Tibial artery (tissue), 4 donors: ENCODE results near the gene TMCC1.

Source experiments
- DNase-seq, 2 donors: peaks; one replicate each; pipeline ENCODE4 v3.0.0-alpha.2; 2019
- H3K27ac ChIP-seq, 2 donors: fragments of 200-600 bp; sonication (generic) in 1 of 2; 1 replicate in 1 of 2; 2 replicates in 1 of 2; pipeline ENCODE4 v1.5.1; 2018 to 2019; ENCODE audit warnings: mild to moderate bottlenecking in 1 of 2
- H3K27me3 ChIP-seq, 2 donors: fragments of 200-600 bp; sonication (generic) in 1 of 2; one replicate each; pipeline versions ENCODE4 v1.5.1 to v1.6.0; 2016 to 2019
- H3K36me3 ChIP-seq, 3 donors: fragments of 200-600 bp; sonication (generic) in 2 of 3; one replicate each; pipeline ENCODE4 v1.5.1; 2016 to 2019; ENCODE audit warnings: mild to moderate bottlenecking in 2 of 3
- H3K4me1 ChIP-seq, 4 donors: fragments of 200-600 bp; sonication (generic) in 2 of 4; 1 replicate in 3 of 4; 2 replicates in 1 of 4; pipeline ENCODE4 v1.5.1; 2016 to 2019
- H3K4me3 ChIP-seq, 2 donors: fragments of 200-600 bp; sonication (generic) in 1 of 2; 1 replicate in 1 of 2; 2 replicates in 1 of 2; pipeline ENCODE4 v1.5.1; 2018 to 2019; ENCODE audit warnings: mild to moderate bottlenecking in 2 of 2
- H3K9me3 ChIP-seq, 3 donors: fragments of 200-600 bp; sonication (generic) in 1 of 3; one replicate each; pipeline ENCODE4 v1.5.1; 2016 to 2019
- intact Hi-C: fragments of 100-400 bp; cut with DNase I; formaldehyde crosslinking; loops from one replicate; pipeline ENCODE4 v1.15.0; 2023; ENCODE audit warnings: low total_unique reads
- TF ChIP-seq, protein P1 (sequence below), 2 experiments: fragments of 200-600 bp in 1 of 2; fragments of 450-650 bp in 1 of 2; IDR thresholded peaks; one replicate each; pipeline ENCODE4 v1.5.1; 2017 to 2019; ENCODE audit warnings: antibody characterized with exemption in 2 of 2, mild to moderate bottlenecking in 1 of 2, moderate library complexity in 1 of 2

TMCC1 gene

DNA sequence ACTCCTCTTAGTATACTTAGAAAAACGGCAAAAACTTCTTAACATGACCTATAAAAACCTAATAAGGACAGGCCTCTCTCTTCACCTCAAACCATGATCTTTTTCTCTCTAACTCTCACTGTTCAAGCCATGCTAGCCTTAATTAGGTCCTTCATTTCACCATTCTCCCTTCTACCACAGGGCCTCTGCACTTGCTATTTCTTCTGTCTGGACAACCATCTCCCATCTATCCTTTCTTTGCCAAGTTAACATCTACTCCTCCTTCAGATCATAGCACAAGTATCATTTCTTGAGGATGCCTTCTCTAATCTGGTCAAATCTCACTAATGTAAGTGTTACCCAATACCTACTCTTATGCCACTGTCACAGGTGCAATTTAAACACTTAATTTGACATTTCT is 39.1 kb downstream of the TMCC1 start:
- no peak for DNase-seq
- TF ChIP-seq, protein P1, sequence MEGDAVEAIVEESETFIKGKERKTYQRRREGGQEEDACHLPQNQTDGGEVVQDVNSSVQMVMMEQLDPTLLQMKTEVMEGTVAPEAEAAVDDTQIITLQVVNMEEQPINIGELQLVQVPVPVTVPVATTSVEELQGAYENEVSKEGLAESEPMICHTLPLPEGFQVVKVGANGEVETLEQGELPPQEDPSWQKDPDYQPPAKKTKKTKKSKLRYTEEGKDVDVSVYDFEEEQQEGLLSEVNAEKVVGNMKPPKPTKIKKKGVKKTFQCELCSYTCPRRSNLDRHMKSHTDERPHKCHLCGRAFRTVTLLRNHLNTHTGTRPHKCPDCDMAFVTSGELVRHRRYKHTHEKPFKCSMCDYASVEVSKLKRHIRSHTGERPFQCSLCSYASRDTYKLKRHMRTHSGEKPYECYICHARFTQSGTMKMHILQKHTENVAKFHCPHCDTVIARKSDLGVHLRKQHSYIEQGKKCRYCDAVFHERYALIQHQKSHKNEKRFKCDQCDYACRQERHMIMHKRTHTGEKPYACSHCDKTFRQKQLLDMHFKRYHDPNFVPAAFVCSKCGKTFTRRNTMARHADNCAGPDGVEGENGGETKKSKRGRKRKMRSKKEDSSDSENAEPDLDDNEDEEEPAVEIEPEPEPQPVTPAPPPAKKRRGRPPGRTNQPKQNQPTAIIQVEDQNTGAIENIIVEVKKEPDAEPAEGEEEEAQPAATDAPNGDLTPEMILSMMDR (IDR thresholded peaks at IDR 0.05): no peak
- H3K4me1 ChIP-seq: peaks cover 0 to 33% (median 18%) of the 10 kb centered on the region in 4 donors
- no peak overlapping the region for H3K4me3 ChIP-seq
- peak overlapping the region in 1 of 2 donors; percentile 54 for H3K27ac ChIP-seq
- intact Hi-C loops: no loop called here
- no peaks in the 10 kb centered on the region for H3K36me3 ChIP-seq
- no peaks in the 10 kb centered on the region for H3K9me3 ChIP-seq
- no peaks in the 10 kb centered on the region for H3K27me3 ChIP-seq

DNA sequence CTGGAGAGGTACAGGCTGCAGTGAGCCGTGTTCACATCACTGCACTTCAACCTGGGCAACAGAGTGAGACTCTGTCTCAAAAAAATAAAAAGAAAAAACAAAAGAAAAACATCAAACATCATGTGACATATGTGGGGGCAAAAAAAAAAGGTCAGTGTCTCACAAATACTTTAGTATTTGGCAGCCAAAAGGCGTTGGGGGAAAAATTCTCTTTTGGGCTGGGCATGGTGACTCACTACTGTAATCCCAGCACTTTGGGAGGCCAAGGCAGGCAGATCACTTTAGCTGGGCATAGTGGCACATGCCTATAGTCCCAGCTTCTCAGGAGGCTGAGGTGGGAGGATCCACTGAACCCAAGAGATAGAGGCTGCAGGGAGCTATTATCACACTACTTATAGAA is 47.6 kb downstream of the TMCC1 start:
- Histone ChIP-seq H3K27me3 (no peaks in the 10 kb centered on the region), H3K4me3 (no peak overlapping the region), H3K4me1 (peaks cover 0 to 24% (median 5%) of the 10 kb centered on the region in 4 donors), H3K27ac (no peak overlapping the region), H3K36me3 (peaks cover 0 to 8% (median 0%) of the 10 kb centered on the region in 3 donors), H3K9me3 (no peaks in the 10 kb centered on the region)
- TF ChIP-seq, protein P1 (IDR thresholded peaks at IDR 0.05): no peak
- intact Hi-C loops: loop anchor here (10.0 kb wide), 1 partner anchor 89 kb away; no protein-coding TSS in a partner anchor
- DNase-seq: no peak

DNA sequence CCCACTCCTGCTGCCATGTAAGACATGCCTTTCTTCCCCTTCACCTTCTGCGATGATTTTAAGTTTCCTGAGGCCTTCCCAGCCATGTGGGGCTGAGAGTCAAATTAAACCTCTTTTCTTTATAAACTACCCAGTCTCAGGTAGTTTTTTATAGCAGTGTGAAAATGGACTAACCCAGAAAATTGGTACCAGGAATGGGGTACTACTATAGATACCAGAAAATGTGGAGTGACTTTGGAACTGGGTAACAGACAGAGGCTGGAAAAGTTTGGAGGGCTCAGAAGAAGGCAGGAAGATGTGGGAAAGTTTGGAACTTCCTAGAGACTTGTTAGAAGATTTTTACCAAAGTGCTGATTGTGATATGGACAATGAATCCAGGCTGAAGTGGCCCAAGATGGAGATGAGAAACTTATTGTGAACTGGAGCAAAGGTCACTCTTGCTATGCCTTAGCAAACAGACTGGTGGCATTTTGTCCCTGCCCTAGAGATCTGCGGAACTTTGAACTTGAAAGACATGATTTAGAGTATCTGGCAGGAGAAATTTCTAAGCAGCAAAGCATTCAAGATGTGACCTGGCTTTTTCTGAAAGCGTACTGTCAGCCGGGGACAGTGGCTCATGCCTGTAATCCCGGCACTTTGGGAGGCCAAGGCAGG is 52.7 kb downstream of the TMCC1 start:
- intact Hi-C loops: loop anchor here (10.0 kb wide), 1 partner anchor 94 kb away; no protein-coding TSS in a partner anchor
- no peaks in the 10 kb centered on the region for H3K27me3 ChIP-seq
- H3K4me3 ChIP-seq: no peak overlapping the region
- no peaks in the 10 kb centered on the region for H3K9me3 ChIP-seq
- TF ChIP-seq, protein P1 (IDR thresholded peaks at IDR 0.05): no peak
- peaks cover 0 to 16% (median 11%) of the 10 kb centered on the region in 4 donors for H3K4me1 ChIP-seq
- DNase-seq: no peak
- H3K36me3 ChIP-seq: peaks cover 0 to 8% (median 0%) of the 10 kb centered on the region in 3 donors
- no peak overlapping the region for H3K27ac ChIP-seq

DNA sequence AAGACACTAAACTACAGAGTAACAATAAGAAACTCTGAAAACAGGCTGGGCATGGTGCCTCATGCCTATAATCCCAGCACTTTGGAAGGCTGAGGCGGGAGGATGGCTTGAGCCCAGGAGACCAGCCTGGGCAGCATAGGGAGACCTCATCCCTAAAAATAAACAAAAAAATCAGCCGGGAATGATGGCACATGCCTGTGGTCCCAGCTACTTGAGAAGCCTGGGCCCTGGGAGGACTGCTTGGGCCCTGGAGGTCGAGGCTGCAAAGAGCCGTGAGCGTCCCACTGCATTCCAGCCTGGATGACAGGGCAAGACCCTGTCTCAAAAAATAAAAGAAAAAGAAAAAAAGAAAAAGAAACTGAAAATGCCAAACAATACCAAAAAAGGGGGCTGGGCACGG is 55.4 kb downstream of the TMCC1 start:
- no peak overlapping the region for H3K4me3 ChIP-seq
- no peak overlapping the region for H3K27ac ChIP-seq
- H3K4me1 ChIP-seq: peaks cover 0 to 9% (median 5%) of the 10 kb centered on the region in 4 donors
- intact Hi-C loops: no loop called here
- TF ChIP-seq, protein P1 (IDR thresholded peaks at IDR 0.05): no peak
- peaks cover 0 to 6% (median 0%) of the 10 kb centered on the region in 3 donors for H3K36me3 ChIP-seq
- no peaks in the 10 kb centered on the region for H3K9me3 ChIP-seq
- DNase-seq: no peak
- no peaks in the 10 kb centered on the region for H3K27me3 ChIP-seq

DNA sequence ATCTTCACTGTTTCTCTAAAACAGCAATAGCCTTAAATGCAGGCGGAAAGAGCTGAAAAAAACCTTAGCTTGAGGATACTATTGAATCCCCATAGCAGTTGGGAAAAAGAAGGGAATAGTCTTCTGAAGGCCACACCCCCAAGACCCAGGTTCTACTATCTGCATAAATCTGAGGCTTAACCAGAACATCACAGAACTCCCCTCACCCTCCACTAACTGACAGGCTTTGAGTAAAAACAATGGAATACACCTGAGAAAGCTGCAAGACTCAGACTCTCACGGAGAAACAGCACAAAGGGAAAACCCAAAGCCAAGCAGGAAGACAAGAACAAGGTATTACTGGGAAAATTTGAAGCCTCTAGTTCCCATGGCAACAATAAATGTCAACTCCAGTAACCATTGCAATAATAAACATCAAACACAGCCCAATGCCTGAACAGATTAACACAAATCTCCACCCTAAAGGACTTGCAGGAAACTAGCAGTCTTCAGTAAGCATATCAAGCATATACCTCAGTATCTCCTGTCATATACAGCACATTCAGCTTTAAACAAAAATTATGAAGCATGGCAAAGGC is 56.4 kb downstream of the TMCC1 start:
- H3K27ac ChIP-seq: no peak overlapping the region
- H3K9me3 ChIP-seq: no peaks in the 10 kb centered on the region
- intact Hi-C loops: no loop called here
- DNase-seq: no peak
- no peaks in the 10 kb centered on the region for H3K36me3 ChIP-seq
- no peaks in the 10 kb centered on the region for H3K27me3 ChIP-seq
- H3K4me3 ChIP-seq: no peak overlapping the region
- peaks cover 0 to 10% (median 7%) of the 10 kb centered on the region in 4 donors for H3K4me1 ChIP-seq
- TF ChIP-seq, protein P1 (IDR thresholded peaks at IDR 0.05): no peak
